ENCODE measurements around the gene GSTK1. TPM values are rescaled to one million over a fixed set of nuclear protein-coding genes. Genes with fewer than 3 reads are reported as not detected.

The GSTK1 gene
- polyA plus RNA-seq, 1 donor (not counting 4 experiments of a cell fraction or from before 2014, with no cell fraction given) = 133 TPM

GRCh38 chr7:143304938-143305337, 41.7 kb downstream of the GSTK1 start:
- FAIRE-seq = no peak

GRCh38 chr7:143305423-143306070, 42.3 kb downstream of the GSTK1 start:
- peaks cover 23 to 37% of the 10 kb centered on the region in 2 experiments for H3K36me3 ChIP-seq (ENCODE audit: control insufficient read depth in 2 of 2, extremely low read depth in 1 of 2, insufficient read depth in 2 of 2, low read length in 2 of 2)
- H3K4me1 ChIP-seq (ENCODE audit: control insufficient read depth, extremely low read depth, insufficient read depth, low read length) = peaks cover 7% of the 10 kb centered on the region
- H3K4me3 ChIP-seq (ENCODE audit: control insufficient read depth in 2 of 3, extremely low read depth in 1 of 3, insufficient read depth in 2 of 3, low read depth in 1 of 3, low read length in 3 of 3) = no peak overlapping the region
- H4K20me1 ChIP-seq (ENCODE audit: control insufficient read depth, extremely low read depth, insufficient read depth, low read length) = no peaks in the 10 kb centered on the region
- no peaks in the 10 kb centered on the region for H3K9me3 ChIP-seq (ENCODE audit: control insufficient read depth, low read depth, low read length)
- FAIRE-seq (no peak), DNase-seq (ENCODE audit: low read depth, low spot score) (no peak)
- no peak overlapping the region for H3K4me2 ChIP-seq (ENCODE audit: control insufficient read depth, extremely low read depth, insufficient read depth, low read depth, low read length)
- no peak overlapping the region for H3K27ac ChIP-seq (ENCODE audit: control insufficient read depth, insufficient read depth, low read length)
- no peak overlapping the region for H3K9ac ChIP-seq (ENCODE audit: control insufficient read depth, extremely low read depth, insufficient read depth, low read length)
- H3K27me3 ChIP-seq (ENCODE audit: control insufficient read depth, extremely low read depth, insufficient read depth, low read length) = no peaks in the 10 kb centered on the region
- TF ChIP-seq EZH2 (IDR thresholded peaks at IDR 0.05; ENCODE audit: low read length) (no peak), CTCF (optimal IDR thresholded peaks at IDR 0.05 in 1 of 3, IDR thresholded peaks at IDR 0.05 in 1 of 3, conservative IDR thresholded peaks at IDR 0.05 in 1 of 3; ENCODE audit: extremely low read depth in 1 of 3, insufficient read depth in 2 of 3, low read length in 3 of 3) (peak; percentile 89 to 95 (median 90))
- H2AFZ ChIP-seq (ENCODE audit: control insufficient read depth, low read length) = no peak overlapping the region
- no peaks in the 10 kb centered on the region for H3K79me2 ChIP-seq (ENCODE audit: control insufficient read depth, insufficient read depth, low read length)
- dilution Hi-C loops (cut with MboI; ENCODE audit: extremely low pct_ligation_motif_present, low sequenced_read_pairs) = no loop called here
- no peaks in the 10 kb centered on the region for H3K9me1 ChIP-seq (ENCODE audit: control insufficient read depth, extremely low read depth, insufficient read depth, low read length)

More at GRCh38 chr7:143304938-143305337, 41.7 kb downstream of the GSTK1 start:
- Histone ChIP-seq H3K27me3 (ENCODE audit: control insufficient read depth, extremely low read depth, insufficient read depth, low read length) (no peaks in the 10 kb centered on the region), H3K4me1 (ENCODE audit: control insufficient read depth, extremely low read depth, insufficient read depth, low read length) (peaks cover 7% of the 10 kb centered on the region), H2AFZ (ENCODE audit: control insufficient read depth, low read length) (no peak overlapping the region), H3K27ac (ENCODE audit: control insufficient read depth, insufficient read depth, low read length) (no peak overlapping the region), H4K20me1 (ENCODE audit: control insufficient read depth, extremely low read depth, insufficient read depth, low read length) (no peaks in the 10 kb centered on the region), H3K9me1 (ENCODE audit: control insufficient read depth, extremely low read depth, insufficient read depth, low read length) (no peaks in the 10 kb centered on the region), H3K9ac (ENCODE audit: control insufficient read depth, extremely low read depth, insufficient read depth, low read length) (no peak overlapping the region), H3K4me2 (ENCODE audit: control insufficient read depth, extremely low read depth, insufficient read depth, low read depth, low read length) (no peak overlapping the region), H3K9me3 (ENCODE audit: control insufficient read depth, low read depth, low read length) (no peaks in the 10 kb centered on the region), H3K4me3 (ENCODE audit: control insufficient read depth in 2 of 3, extremely low read depth in 1 of 3, insufficient read depth in 2 of 3, low read depth in 1 of 3, low read length in 3 of 3) (no peak overlapping the region), H3K79me2 (ENCODE audit: control insufficient read depth, insufficient read depth, low read length) (no peaks in the 10 kb centered on the region), H3K36me3 (ENCODE audit: control insufficient read depth in 2 of 2, extremely low read depth in 1 of 2, insufficient read depth in 2 of 2, low read length in 2 of 2) (peaks cover 25 to 43% of the 10 kb centered on the region in 2 experiments)
- no peak for TF ChIP-seq CTCF (optimal IDR thresholded peaks at IDR 0.05 in 1 of 3, IDR thresholded peaks at IDR 0.05 in 1 of 3, conservative IDR thresholded peaks at IDR 0.05 in 1 of 3; ENCODE audit: extremely low read depth in 1 of 3, insufficient read depth in 2 of 3, low read length in 3 of 3)
- TF ChIP-seq EZH2 (IDR thresholded peaks at IDR 0.05; ENCODE audit: low read length) = no peak
- no peak for DNase-seq (ENCODE audit: low read depth, low spot score)
- dilution Hi-C loops (cut with MboI; ENCODE audit: extremely low pct_ligation_motif_present, low sequenced_read_pairs) = no loop called here
